Measurements from ENCODE around the gene CRYGD.

GRCh38 chr2:208142240-208142924 is 18.1 kb upstream of the CRYGD start:
- TF ChIP-seq ZFP36 (IDR thresholded peaks at IDR 0.05; ENCODE audit: borderline replicate concordance, partially characterized antibody) (no peak), USF2 (IDR thresholded peaks at IDR 0.05) (no peak), POLR2A (IDR thresholded peaks at IDR 0.05; ENCODE audit: low read length) (no peak), CHD4 (IDR thresholded peaks at IDR 0.05; ENCODE audit: borderline replicate concordance) (no peak), CTCF (IDR thresholded peaks at IDR 0.05) (no peak), CHD2 (IDR thresholded peaks at IDR 0.05; ENCODE audit: low read length, partially characterized antibody) (no peak), EP300 (IDR thresholded peaks at IDR 0.05) (no peak), KDM1A (IDR thresholded peaks at IDR 0.05; ENCODE audit: low read depth) (no peak), REST (IDR thresholded peaks at IDR 0.05) (no peak), RCOR1 (IDR thresholded peaks at IDR 0.05; ENCODE audit: low read depth, low read length) (no peak), MAFK (IDR thresholded peaks at IDR 0.05; ENCODE audit: partially characterized antibody) (no peak), GATA3 (IDR thresholded peaks at IDR 0.05; ENCODE audit: borderline replicate concordance) (no peak), JUNB (IDR thresholded peaks at IDR 0.05) (no peak)

Data from A549 (cell line).